HG03342 (cell line): ENCODE results near the gene CD300LB.
"Not testable (repeated sequence)": the region's sequence is repeated elsewhere in the genome, so short reads cannot be mapped to it uniquely, and the experiment has no call there.

Experiments used
- ATAC-seq: cut with Tn5 transposase; IDR thresholded peaks from one replicate; pipeline ENCODE4 v1.9.1; 2021; ENCODE audit warnings: mild to moderate bottlenecking, moderate library complexity; ENCODE audit not compliant: unreplicated experiment

The CD300LB gene

DNA sequence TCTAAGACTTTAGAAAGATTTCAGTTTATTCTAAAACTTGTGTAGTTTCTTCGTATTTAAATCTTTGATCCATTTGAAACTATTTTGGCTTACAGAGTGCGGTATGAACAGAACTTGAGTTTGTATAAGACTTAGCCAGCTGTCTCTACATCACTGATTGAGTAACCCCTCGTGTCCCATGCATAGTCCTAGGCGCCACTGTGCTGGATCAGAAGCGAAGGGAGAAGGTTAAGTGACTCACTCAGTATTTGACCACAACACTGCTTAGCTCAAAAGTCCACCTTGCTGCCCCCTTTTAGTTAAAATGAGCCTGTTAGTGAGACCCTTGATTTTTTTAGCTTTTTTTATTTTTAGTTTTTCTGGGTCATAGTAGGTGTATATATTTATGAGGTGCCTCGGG, 28.4 kb downstream of the CD300LB start:
- ATAC-seq, result no peak

DNA sequence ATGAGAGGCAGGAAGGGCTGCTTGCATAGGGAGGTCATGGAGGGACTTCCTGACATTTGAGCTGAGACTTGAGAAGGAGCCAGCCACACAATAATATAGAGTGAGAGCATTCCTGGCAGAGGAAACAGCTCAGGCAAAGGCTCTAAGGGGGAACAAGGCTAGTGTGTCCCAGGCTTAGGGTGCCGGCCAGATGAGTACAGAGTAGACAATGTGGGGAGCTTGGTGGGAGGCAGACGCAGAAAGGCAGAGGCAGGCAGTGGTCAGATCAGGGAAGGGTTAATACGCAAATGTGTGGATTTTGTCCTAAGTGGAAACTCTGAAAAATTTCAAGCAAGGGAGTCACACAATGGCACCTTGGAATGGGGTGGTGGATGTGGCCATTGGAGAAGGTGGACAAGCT, 31.3 kb downstream of the CD300LB start:
- no peak for ATAC-seq

DNA sequence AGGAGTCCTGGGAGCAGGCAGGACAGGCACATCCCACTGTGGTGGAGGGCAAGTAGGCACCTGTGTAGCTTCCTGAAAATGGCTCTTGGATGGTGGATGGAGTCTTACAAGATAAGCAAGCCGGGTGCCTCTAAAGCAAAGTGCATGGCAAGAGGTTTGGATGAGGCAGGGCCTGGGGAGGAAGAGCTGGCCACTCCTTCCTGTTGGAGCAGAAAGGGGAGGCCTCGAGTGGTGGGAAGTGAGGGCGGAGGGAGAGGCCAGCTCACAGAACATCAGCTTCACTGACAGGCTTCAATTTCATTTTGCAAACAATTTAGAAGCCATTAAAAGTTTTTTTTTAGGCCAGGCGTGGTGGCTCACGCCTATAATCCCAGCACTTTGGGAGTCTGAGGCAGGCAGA, 33.8 kb downstream of the CD300LB start:
- ATAC-seq, result no peak

DNA sequence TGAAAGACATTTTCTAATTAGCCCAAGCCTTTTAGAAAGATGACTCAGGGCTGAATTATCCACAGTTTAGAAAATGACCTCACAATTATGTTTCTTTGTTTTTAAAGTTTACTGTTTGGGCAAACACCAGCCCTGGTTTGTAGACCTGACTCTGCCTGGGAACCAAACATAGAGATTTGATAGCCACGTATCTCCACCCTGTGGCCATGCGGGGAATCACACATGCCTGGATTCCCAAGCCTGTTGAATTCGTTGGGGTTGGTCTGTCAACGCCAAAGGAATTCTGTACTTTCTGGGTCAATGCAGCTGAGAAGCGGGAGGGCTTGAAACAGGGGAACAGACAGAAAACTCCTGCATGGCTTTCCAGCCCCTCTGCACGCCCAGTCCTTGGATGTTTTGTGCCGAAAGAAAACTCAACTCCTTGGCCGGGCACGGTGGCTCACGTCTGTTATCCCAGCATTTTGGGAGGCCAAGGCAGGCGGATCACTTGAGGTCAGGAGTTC, 37.9 kb downstream of the CD300LB start:
- no peak for ATAC-seq

DNA sequence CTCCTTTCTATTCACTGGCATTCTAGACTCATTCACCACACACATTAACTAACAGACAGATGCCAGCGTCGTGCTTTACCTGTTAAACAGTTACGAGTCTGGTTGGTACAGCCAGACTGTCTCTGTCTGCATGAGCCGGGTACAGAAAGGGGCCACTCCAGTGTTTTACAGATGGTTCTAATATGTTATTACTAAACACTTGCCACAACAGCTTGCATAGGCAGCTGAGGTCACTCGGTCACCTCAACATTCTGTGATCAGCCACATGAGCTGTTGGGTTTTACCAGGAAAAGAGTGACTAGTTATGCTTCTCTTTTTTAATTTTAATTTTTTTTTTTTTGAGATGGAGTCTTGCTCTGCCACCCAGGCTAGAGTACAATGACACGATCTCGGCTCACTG, 39.6 kb downstream of the CD300LB start:
- ATAC-seq, result no peak

DNA sequence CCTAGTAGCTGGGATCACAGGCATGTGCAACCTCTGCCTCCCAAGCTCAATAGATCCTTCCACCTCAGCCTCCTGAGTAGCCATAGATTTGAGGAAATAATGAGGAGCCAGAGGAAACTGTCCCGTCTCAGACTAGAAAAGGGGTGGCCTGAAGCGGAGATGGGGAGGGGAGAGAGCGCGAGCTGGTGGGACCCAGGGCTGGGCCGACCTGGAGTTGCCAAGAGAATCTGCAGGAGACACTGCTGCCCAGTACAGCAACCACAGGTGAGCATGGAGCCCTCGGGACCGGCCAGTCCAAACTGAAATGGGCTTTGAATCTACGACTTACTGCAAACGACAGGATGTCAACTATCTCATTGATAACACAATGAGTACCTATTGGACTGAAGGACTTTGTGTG, 40.6 kb downstream of the CD300LB start:
- ATAC-seq, result no peak

DNA sequence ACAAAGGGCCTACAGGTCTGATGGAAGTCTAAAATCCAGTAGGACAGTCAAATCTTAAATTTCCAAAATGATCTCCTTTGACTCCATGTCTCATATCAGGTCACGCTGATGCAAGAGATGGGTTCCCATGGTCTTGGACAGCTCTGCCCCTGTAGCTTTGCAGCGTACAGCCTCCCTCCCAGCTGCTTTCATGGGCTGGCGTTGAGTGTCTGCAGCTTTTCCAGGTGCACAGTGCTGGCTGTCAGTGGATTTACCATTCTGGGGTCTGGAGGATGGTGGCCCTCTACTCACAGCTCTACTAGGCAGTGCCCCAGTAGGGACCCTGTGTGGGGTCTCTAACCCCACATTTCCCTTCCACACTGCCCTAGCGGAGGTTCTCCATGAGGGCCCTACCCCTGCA, 43.0 kb downstream of the CD300LB start:
- ATAC-seq, result not testable (repeated sequence)

DNA sequence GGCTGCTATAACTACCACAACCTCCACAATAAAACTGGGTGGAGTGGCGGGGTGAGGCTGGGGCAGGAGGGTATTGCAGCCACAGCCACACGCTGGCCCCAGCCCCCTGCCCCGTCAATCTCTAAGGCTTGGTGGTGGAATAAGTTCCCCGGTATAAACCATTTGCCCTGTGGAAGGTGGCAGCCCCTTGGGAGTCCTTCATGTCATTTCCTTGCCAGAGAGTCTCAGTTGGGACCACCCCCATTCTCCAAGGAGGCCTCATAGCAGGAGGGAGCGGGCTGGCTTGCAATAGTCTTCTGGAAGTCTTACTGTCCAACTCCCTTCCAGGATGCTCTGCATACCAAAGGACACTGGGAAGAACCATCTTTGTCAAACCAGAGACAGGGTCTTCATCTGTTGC, 45.4 kb downstream of the CD300LB start:
- no peak for ATAC-seq

DNA sequence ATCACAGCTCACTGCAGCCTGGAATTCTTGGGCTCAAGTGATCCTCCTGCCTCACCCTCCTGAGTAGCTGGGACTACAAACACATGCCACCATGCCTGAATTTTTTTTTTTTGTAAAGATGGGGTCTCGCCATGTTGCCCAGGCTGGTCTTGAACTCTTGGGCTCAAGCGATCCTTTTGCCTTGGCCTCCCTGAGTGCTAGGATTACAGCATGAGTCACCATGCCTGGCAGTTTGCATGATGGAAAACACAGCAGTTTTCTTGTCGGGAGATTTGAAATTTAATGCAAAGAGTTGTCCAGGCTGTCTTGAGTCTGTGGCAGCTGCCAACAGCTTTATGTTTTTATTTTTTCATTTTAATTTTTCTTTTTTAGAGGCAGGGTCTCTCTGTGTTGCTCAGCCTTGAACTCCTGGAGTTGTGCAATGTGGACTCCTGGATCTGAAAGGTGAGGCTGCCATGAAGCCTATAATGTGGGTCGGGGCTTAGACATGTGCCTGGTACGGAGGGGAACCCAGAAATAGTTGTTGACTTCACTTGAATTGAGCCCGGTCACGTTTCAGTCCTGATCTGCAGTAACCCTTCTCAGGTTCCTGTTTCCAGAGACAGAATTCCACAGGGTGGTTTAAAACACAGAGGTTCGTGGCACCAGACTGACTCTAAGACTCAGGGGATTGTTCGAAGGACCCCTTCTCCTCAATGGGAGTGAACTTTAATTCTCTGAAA, 46.1 kb downstream of the CD300LB start:
- ATAC-seq, result no peak

DNA sequence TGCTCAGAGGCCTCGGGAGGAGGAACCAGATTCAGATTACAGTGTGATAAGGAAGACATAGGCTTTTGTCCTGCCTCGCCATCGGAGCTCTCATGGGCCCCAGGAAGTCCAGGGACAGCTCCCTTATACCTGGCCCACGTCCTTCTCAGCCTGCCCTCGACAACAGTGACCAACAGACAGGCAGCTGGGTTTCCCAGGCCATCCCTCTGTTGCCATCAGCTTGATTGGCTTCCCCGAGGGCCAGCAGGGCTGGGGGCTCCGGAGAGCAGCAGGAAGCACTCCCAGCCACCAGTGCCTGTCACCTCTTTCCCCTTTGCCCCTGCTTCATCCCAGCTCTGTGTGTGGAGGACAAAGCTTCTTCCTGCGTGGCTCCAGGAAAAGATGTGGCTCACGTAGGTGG, 47.2 kb downstream of the CD300LB start:
- ATAC-seq, result no peak

DNA sequence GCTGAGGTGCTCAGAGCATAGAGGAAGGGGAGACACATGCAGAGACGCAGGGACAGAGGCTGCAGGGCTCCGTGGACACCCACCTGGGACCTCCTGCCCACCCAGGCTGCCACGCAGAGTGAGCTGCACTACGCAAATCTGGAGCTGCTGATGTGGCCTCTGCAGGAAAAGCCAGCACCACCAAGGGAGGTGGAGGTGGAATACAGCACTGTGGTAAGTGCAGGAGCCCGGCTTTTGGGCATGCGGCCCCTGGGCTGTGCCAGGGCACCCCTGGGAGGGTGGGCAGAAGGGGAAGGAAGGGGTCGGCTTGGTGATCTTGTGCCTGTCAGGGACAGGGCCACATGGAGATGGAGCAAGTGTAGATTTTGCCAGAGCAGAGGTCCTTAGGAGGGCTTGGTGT, 49.7 kb downstream of the CD300LB start:
- no peak for ATAC-seq

DNA sequence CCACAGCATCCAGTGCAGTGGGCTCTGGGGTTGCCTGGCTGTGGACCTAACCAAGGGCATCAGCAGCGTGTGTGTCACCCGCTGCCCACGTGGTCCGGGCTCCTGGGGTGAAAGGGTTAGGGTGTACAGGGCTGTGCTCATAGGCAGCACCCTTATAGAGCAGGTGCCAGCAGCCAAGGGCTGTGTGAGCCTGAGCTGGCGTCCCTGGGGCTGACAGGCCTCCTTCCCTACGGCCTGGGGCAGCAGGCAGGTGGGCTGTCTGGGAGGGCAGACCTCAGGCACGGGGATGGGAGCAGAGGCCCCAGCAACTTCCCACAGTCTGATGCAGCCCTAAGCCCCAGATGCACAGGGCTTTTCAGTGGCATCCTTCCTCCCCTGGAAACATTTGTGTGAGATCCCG, 51.0 kb downstream of the CD300LB start:
- ATAC-seq, result no peak

DNA sequence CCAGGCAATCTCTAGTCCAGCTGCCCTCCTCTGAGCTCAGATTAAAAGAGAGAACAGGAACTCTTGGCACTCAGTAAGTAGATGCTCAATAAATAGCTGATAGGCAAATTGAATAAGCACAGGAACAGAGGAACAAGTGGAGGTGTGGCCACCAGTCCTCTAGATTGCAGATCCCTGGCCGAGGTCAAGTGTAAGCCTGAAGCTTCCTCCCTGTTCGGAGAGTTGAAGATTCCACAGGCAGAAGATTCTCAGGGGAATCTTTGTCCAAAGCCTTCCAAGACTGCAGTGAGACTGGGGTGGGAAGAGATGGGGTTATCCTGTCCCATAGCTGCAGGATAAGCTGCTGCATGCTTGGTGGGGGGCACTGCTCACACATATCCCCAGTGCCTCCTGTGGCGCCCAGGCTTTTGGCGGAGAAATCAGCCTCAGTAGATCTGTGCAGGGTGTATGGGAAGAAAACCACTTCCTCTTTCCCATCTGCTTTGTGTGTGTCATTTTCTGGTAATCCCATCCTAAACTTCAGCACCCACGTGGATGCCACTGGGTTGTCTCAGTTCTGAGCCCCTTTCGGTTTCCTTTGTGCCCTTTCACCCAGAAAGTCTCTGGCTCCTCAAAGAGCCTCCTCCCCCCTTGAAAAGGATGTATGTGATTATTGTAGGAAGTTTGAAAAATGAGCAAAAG, 52.7 kb downstream of the CD300LB start:
- no peak for ATAC-seq

DNA sequence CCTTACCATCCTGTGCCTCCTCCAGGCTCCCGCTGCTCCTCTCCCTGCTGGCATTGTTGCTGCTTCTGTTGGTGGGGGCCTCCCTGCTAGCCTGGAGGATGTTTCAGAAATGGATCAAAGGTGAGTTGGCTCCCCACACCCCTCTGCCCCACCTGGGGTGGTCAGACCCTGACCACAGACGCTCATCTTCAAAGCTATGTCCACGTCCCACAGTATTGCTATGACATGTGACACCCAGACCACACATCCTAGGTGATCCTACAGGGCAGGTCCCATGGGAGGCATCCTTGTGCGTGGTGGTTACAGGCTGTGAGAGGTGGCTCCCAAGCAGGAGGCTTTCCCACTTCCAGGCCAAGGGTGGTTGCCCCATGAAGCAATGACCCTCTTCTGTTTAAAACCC, 53.9 kb downstream of the CD300LB start:
- ATAC-seq, result no peak

DNA sequence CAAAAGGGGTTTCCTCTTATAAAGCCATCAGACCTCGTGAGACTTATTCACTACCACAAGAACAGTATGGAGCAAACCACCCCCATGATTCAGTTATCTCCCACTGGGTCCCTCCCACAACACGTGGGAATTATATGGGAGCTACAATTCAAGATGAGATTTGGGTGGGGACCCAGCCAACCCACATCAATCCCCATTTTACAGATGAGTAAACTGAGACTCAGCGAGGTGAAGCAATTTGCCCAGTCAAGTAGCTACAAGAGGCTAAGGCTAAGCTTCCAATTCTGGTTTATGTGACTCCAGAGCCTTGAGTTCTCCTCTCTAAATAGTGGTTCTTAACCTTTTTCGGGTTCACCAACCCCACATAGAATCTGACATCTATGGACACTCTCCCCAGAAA, 56.1 kb downstream of the CD300LB start:
- no peak for ATAC-seq

DNA sequence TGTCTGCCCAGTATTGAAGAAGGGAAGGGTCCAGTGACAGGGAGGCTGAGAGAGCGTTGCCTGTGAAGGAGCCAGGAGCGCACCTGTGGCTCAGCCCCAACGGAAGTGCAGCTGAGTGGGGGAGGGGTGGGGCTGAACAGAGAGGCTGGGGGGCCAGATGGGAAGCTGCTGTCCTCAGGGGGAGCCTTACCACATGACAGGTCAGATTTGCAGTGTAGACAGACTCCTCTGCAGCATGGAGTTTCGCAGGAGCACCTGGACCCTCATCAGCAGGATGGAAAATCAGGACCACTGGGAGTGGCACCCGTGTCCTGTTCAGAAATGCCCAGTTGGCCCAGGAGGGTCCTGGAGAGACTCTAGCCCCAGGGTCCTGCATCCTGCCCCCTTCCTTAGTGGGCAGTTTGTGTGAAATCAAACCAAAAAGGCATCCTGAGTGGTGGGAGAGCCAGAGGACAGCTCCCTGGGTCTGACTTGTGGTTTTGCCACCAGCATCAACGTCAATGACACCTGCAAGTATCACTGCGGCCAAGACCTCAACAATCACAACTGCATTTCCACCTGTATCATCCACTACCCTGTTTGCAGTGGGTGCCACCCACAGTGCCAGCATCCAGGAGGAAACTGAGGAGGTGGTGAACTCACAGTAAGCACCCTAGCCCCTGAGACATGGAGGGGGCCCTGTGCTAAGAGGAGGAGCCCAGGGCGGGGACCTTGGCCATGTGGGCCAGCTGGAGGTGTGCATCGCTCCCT, 57.1 kb downstream of the CD300LB start:
- no peak for ATAC-seq

DNA sequence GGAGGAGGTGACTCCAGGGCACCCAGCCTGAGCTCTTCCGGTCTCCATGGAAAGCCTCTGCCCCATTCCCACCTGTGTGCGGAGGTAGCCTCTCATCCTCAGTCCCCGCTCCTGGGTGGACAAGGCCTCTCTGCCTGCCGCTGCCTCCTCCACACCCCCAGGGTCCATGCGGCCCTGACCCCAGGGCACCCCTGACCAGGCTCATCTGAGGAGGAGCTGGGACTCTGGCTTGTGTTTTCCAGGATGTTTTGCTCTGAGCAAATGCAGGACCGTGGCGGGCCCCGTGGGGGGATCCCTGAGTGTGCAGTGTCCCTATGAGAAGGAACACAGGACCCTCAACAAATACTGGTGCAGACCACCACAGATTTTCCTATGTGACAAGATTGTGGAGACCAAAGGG, 58.0 kb downstream of the CD300LB start:
- no peak for ATAC-seq

DNA sequence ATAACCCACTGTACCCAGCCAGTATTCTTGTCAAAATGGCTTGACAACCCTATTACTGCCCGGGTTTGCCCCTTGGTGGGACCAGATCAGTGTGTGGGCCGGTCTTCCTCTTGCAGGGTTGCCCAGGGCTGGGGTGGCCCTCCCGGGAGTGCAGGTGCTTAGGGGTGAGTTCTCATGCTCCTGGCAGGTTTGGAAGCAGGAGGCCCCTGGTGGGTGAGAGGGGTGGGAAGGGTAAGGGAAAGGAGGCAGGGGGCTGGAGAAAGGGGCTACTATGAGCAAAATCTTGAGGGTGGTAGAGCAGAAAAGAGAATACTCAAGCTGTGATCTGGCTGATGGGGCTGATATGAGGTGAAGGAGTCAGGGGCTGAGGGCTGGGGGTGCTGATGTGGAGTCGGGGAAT, 58.4 kb downstream of the CD300LB start:
- no peak for ATAC-seq

DNA sequence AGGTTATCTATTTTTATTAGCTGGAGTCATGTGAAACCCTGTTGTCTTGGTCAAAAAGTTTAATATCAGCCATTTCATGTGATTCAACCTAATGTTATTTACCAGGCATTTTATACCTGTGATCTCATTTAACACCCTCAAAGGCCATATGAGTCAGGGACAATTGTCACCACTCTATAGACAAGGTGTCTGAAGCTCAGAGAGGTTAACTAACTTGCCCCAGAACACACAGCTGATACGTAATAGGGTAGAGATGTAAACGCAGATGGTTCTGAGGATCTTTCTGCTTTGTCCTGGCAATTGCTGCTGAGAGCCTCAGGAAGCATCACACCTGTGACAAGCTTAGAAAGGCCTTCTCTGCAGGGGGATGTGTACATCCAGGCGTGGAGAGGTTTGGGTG, 59.9 kb downstream of the CD300LB start:
- ATAC-seq, result no peak
